ENCODE data around the gene IL12A.

GRCh38 chr3:159944781-159945180 lies 43.9 kb upstream of the IL12A start:
- TF ChIP-seq CTCF (IDR thresholded peaks at IDR 0.05): no peak
- TF ChIP-seq POLR2A (IDR thresholded peaks at IDR 0.05): no peak
